Hematopoietic multipotent progenitor cell treated with erythropoietin and hydrocortisone succinate and interleukin-3 and kit ligand, for 4 days (in vitro differentiated cells): ENCODE results near the gene NLGN2.

Experiments
- DNase-seq: peaks from one replicate; pipeline ENCODE4 v3.0.0-alpha.2; 2015

The NLGN2 gene

GRCh38 chr17:7467498-7467897 is 59.9 kb downstream of the NLGN2 start:
- no peak for DNase-seq

GRCh38 chr17:7468290-7468689 is 60.6 kb downstream of the NLGN2 start:
- no peak for DNase-seq

GRCh38 chr17:7468804-7469389 is 61.3 kb downstream of the NLGN2 start:
- DNase-seq = no peak
